Hepatic stellate cell (primary cell): Measurements from ENCODE around the gene ZGLP1.

Source experiments
- DNase-seq: peaks from one replicate; pipeline ENCODE4 v3.0.0; 2011; ENCODE audit warnings: low spot score

Gene ZGLP1

DNA sequence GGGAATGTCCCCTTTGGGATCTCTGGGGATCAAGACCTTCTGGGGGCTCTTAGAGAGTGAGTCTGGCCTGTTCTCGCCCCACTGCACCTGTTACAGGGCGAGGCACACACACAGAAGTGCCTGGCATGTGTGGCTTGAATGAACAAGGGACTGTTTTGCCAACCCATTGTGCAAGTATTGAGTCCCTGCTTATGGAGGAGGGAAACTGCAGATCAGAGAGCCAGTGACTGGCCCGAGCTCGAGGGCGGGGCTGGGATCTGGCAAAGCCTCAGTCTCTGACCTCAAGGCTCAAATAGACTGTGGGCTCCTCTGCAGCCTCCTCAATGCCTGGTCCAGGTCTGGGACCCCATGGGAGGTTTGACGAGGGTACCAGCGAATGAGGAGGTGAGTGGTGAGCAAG, 18.2 kb upstream of the ZGLP1 start:
- no peak for DNase-seq

DNA sequence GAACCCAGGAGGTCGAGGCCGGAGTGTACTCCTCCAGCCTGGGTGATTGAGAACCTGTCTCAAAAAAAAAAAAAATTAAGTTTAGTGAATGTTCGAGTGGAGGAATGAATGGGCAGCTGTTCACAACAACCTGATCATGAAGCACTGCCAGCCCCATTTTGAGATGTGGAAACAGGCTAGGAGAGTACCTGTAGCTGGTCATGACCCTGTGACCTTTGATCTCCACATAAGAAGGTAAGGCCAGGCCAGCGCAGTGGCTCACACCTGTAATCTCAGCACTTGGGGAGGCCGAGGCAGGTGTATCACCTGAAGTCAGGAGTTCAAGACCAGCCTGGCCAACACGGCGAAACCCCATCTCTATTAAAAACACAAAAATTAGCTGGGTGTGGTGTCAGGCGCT, 16.1 kb upstream of the ZGLP1 start:
- no peak for DNase-seq

DNA sequence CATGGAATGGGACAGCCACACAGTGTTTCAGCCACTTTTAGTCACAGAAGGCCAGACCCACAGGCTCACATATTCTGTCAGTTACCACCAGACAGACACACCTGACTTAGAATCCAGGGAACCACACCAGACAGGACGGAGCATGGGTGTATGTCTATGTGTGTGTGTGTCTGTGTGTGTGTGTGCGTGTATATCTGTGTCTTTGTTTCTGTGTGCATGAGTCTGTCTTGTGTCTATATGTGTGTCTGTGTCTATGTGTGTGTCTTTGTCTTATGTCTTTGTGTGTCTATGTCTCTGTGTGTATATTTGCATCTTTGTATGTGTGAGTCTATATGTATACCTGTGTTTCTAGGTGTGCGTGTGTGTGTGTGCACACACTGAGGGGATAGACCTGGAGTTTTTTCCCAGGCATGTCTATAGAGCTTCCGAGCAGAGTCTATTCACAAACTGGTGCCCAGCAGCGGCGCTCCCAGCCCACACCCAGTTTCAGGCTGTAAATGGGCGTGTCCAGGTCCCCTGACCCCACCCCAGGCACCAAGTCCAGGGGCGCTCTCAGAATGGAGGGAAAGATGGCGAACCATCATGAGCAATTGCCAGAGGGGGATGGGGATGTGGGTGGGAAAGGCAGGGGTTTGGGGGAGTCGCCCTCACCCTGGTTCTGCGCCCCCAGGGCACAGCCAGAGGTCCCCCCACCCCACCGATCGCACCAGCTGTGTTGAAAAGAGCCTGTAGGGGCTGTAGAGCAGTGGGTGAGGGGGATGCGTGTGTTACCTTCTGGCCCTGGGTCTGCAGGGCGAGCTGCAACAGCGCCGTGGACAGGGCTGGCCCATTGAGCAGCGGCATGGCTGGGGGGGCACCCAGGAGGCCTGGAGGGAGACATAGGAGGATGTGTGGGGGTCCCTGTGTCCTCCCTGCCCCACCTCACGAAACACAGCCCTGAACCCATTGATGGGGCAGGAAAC, 12.5 kb upstream of the ZGLP1 start:
- no peak for DNase-seq

DNA sequence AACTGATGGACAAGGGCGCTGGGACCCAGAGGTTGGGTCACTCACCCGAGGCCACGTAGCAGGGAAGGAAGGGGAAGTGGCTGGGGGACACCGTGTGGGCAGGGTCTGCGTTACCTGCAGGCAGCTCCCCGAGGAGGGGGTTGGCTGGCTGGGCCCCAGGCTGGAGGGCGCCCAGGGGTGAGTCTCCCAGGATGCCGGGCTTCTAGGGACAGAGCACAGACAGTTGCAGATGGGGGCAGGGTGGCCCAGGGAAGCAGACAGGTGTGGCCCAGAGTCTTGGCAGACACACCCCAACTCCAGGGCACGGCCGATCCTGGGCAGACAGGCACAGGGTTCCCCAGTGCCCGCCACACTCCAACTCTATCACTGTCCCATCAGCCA, 11.8 kb upstream of the ZGLP1 start:
- DNase-seq: no peak

DNA sequence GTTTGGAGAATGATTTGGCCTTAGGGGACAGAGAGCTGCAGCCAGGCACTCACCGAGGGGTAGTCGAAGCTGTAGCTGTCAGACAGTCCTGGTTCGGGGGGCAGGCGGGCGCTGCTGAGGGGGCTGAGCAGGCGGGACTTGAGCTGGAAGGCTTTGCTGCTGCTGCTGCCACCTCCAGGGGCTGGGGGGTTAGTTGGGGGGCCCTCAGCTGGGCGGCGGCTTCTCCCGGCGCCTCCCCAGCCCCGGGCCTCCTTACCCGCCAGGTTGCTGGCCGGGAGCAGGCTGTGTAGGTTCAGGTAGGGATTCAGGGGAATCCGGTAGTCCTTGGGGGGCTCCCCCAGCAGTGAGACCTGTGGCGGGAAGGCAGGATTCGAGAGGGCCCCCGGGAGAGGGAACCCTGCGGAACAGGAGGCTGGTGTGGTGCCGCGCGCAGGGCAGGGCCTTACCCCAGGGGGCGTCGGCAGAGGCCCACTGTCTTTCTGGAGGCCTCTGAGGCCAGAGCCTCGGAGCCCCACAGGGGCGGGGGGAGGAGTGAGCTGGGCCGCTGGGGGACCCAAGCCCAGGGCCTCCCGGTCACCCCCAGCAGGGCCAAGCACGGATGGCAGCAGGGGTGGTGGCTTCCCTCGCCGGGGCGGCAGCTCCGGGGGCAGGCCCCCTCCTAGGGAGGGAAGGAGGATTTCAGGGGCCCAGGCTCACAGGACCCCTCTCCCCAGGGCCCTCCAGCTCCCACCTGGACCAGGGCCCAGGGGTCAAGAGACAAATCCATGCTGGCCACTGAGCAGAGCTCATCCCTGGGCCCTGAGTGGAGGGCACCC, 11.2 kb upstream of the ZGLP1 start:
- no peak for DNase-seq

DNA sequence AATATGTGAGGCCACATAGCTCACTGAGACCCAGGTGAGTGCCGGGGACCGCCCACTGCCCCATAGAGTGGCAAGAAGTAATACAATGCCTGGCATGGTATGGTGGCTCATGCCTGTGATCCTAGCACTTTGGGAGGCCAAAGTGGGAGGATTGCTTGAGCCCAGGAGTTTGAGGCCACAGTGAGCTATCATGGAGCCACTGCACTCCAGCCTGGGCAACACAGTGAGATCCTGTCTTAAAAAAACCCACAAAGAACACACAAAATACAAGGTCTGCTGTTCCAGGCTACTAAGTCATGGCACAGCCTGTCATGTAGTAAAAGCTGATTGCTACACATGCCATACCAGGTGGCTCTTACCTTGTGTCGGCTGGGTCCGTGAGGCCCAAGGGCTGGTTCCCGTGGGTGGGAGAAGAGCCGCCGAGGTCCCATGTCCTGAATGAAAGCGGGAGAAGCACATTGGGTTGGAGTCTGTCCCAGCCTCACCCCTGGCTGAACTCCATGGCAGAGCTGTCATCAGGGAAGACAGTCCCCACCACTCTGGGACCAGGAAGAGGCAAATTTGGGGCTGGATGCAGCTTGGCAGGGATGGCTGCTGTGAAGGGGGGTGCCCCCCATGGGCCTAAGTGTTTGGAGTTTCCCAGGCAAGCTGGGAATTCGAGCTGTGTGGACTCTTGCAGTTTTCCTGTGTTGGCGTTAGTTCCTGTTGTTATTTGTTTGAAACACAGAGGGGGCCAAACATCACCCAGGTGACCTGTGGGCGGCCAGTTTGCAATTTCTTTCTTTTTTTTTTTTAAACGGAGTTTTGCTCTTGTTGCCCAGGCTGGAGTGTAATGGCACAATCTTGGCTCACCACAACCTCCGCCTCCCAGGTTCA, 9.4 kb upstream of the ZGLP1 start:
- no peak for DNase-seq

DNA sequence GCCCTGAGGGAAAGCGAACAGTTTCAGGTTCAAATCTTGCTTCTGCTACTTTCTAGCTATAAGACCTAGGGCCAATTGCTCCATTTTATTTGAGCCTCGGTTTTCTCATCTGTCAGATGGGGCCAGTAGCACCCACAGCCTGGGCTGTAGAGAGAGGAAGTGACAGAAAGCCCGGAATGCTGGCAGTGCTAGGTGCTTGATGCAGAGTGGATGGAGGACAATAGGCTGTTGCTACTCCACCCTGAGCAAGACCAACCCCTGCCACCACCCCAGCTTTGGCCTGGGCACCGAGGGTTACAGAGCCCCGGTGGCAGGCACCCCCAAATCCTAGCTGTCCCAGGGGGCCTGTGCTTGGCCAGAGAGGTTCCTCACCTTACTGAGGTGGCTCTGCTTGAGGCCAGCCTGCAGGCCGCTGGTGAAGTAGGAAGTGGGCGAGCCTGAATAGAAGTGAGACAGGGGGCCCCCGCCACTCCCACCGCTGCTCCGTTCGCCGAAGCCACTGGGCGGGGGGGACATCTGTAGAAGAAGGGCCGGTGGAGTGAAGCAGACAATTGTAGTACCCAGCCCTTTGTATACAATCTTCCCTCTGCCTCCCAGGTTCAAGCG, 8.3 kb upstream of the ZGLP1 start:
- DNase-seq: no peak

DNA sequence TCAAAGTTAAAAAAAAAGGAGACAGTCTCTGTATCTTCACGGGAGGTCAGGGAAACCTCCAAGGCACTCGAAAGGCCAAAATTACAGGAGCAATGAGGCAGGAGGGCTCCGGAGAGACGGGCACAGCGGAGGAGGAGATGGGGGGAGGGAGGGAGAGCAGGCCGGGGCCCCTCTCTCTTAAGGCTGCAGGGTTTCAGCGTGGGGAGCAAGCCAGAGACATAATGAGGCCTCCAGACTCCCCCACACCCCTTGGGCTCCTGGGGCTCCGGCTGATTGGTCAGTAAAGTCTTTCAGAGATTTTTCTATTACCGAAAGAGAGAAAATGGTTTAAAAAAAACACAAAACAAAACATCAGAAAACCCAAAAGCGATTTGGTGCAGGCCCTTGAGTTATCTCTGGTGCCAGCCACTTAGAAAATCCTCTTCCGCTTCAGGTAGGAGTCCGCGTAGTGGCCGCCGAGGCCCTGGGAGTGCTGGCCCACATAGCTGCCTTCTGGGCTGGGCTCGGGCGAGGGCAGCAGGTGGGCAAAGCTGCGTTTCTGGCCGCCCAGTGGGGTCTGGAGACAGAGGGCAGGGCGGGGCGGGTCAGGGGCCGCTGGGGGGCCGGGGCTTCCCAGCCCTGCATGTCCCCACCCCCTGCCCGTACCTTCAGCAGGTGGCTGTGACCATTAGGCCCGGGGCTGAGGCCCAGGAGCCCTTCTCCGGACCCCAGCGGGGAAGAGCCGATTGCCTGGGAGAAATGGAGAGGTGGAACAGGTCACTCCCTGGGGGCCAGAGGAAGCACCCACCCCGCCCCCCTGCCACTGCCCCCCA, 7.6 kb upstream of the ZGLP1 start:
- DNase-seq: no peak

DNA sequence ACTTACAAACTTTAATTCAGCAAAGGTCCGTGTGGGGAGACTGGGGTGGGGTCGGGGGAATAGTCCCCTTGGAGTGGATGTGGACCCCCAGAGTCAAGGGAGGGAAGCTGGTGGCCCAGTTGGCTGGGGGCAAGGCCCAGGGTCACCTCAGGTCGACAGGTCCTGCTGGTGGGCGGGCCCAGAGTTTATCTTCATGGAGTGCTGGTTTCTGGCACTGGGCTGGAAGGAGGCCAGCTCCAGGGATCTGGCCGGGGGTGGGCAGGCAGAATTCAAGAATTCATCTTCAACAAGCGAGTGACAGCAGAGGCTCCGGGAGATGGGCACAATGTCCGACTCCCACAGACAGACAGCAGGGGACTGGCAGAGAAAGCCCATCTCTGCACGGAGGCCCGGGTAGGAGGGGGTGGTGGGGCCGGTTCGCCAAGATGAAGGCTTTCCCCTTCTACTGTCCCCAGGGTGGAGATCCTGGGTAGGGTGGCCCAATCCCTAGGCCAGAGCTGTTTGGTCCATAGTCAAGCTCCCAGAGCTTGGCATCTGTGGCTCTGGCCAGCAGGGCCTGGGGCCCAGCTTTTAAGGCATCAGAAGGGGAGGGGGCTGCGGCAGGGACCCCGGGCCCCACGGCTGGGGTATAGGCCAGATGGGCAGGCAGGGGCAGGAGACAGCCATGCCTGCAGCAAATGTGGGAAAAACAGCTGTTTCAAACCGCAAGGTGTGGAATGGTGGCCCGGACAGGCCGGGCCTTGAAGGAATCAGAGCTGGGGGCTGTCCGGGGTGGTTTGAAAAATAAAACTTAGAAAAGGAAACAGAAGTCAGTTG, 6.8 kb upstream of the ZGLP1 start:
- no peak for DNase-seq

DNA sequence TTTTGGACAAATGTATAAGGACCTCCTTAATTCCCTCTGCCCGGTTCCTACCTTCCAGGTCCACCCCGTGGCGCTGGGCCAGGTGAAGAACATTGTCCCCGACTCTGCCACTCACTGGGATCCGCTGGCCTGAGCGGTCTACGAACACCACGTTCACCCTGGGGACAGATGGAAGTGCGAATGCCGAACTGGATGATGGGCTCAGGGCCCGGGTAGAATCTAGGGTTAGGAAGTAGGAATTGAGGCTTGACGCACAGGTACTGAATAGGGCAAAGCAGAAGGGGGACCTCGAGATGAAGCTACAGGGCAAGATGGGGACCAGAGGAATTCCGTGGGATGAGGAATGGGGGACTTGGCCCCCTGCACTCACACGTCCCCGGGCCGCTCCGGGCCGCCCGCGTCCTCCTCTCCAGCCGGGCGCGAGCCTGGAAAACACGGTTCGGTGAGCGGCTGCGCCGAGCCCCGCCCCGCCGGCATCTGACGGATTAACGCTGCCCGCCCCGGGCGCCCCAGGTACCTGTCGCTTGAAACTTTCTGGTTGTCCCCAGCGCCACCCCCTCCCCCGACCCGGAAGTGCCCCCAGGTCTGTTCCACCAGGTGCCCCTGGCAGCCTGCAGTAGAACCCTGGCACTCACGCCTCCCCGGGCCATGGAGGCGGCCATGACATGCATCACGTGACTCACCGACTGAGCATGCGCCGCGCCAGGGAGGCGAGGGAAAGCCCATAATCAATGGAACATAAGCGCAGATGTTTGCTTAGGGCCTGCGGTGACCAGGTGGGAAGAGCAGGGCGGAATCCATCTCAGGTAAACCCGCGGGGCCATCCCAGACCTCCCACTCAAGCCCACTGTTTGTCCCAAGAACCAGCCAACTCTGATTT, 6.0 kb upstream of the ZGLP1 start, which contains the start of gene FDX2:
Gene FDX2, minus strand, starts transcription at position 681 of the 880 bp plus-strand sequence. Its CDS starts 19 bp downstream, at position 662.
- DNase-seq: peak; percentile 94

DNA sequence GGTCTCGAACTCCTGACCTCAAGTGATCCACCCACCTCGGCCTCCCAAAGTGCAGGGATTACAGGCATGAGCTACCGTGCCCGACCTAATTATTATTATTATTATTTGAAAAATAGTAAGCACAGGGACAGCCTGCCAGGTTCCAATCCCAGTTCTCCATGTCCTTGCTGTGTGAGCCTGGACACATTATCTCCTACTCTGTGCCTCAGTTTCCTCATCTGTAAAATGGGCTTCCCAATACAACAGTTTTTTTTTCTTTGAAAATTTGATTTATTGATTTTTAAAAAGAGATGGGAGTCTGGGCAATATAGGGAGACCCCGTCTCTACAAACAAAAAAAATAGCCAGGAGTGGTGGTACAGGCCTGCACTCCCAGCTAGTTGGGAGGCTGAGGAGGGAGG, 3.3 kb downstream of the ZGLP1 start:
- no peak for DNase-seq

DNA sequence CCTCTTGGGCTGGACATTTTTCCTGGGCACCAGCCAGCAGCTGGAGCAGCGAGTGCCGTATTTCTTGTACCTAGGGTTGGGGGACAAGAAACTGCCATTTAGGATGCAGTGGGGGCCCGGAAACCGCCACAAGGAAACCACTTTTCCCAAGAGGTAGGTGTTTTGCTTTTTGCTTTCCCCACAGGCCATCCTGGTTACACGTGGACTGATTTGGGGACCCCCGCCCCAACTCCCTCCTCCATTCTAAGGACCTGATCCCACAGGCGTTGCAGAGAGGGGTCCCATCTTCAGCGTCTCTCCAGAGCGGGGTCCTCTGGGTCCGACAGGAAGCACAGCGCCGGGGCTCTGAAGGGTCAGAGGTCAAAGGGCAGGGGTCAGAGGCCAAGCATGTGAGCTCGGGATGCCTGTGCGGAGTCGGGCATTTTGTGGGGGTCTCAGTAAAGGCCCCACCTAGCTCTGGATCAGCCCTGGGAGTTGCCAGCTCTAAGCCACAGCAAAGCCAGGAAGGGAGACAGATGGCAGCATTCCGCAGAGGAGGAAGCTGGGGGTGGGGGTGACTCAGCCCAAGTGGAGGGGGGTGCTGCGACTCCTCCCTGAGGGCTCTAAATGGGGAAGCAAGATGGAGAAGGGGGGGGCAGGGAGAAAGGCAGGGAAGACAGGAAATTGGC, 4.3 kb downstream of the ZGLP1 start:
- no peak for DNase-seq

DNA sequence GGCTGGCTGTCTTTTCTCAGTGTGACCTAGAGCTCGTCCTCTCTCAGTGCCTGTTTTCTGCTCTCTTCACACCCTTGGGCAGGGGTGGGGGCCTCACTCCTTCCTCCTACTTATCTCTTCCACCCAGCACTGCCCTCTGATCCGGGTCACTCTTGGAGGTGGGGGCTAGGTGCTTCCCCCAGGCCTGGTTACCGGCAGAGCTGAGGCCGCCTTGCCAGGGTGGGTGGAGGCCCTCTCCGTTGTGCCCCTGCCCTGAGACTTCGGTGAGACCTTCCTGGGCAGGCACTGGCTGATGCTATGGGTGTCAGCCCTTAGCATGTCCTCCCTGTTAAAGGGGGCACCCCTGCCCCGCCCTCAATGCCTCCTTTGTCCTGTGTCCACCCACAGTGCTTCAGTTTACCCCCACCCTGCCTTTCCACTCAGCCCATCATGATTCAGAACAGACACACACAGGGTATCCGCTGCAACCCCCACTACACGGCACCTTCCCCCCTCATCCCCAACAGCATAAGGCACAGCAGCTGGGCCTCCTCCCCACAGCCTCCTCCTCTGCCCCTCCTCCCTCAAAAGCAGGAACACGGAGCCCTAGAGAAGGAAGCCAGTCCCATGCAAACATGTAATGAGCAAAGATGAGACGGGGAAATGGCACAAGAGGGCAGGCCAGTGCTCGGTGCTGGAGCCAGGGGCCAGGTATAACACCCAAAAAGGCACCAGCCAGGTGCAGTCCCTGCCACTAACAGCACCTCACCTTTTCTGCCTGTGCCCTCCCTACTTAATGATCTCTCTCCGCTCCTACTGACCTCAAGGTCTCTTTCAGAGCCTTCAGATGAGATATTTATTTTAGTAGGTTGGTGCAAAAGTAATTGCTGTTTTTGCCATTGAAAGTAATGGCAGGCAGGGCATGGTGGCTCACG, 9.8 kb downstream of the ZGLP1 start:
- DNase-seq: no peak

DNA sequence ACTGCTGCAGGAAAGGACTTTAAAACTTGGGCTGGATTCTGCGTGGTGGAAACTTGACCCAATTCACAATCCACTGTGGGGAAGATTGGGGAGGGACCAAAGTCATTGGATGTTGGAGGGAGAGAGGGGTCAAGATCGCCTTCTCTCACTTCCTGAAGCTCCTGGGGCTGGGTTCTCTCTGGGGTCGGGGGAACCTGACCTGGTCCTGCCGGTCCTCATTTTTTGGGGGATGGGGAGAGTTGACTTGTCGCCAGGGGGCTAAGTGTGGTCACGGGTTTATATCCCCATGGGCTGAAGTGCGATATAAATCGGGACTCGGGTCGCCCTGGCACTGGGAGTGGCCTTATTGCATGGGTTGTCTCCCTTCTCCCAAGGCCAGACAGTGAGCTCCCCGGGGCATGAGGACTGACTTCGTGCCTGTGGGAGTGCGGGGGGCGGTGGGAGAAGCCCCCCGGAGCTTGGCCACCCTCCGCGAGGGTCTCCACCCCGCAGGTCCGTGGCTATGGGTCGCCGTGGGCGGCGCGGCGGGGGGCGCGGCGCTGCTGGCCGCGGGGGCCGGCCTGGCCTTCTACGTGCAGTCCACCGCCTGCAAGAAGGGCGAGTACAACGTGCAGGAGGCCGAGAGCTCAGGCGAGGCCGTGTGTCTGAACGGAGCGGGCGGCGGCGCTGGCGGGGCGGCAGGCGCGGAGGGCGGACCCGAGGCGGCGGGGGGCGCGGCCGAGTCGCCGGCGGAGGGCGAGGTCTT, 13.6 kb downstream of the ZGLP1 start:
- no peak for DNase-seq

DNA sequence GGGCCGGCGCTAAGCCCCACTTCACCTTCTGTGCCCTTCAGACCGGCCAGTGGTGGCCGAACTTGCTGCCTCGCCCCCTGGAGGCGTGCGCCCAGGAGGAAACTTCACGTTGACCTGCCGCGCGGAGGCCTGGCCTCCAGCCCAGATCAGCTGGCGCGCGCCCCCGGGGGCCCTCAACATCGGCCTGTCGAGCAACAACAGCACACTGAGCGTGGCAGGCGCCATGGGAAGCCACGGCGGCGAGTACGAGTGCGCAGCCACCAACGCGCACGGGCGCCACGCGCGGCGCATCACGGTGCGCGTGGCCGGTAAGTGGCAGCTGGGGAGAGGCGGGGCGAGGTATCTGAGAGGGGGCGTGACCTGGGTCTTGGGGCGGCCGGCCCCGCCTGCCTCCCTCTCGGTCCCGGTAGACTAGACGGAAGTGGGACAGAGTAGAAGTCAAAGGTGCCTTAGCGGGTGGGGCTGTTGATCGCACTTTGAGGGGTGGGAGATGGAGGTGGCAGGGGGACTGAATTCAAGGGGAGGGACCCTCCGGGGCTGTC, 14.2 kb downstream of the ZGLP1 start:
- DNase-seq: no peak

DNA sequence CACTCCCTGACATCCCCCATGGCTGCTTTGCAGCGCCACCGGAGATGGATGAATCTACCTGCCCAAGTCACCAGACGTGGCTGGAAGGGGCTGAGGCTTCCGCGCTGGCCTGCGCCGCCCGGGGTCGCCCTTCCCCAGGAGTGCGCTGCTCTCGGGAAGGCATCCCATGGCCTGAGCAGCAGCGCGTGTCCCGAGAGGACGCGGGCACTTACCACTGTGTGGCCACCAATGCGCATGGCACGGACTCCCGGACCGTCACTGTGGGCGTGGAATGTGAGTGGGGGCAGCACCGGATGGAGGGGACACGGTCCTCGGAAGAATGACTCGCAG, 15.3 kb downstream of the ZGLP1 start:
- DNase-seq: no peak
